Measurements from ENCODE around the gene WDR36. TPM values are rescaled to one million over a fixed set of nuclear protein-coding genes. Genes with fewer than 3 reads are reported as not detected.

The WDR36 gene
- polyA plus RNA-seq, 2 of the 4 experiments (the other 2 are of a cell fraction), result 15.3 to 38.1 TPM

DNA sequence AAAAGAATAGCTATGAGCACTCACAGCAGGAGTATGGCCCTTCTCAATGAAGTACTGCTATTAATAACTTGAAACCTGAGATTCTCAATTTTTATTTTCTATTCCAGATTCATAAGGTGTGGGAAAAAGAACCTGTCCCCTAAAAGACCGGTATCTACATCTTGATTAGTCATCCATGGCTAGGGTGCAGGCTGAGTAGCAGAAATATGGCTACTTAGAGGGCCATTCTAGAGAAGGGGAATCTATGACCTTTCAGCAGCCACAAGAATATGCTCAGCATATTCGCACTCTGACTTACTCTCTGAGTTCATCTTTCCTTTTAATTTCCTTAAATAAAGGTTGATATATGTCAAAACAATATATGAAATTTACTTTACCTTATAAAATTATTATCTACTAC is 27.7 kb downstream of the WDR36 start (continued):
- TF ChIP-seq GATA3 (IDR thresholded peaks at IDR 0.05; ENCODE audit: borderline replicate concordance) (no peak), FOSB (CRISPR knock-in tag; IDR thresholded peaks at IDR 0.05) (no peak), HDAC2 (IDR thresholded peaks at IDR 0.05) (no peak), RAD21 (conservative IDR thresholded peaks at IDR 0.05 in 1 of 2, IDR thresholded peaks at IDR 0.05 in 1 of 2) (no peak)

DNA sequence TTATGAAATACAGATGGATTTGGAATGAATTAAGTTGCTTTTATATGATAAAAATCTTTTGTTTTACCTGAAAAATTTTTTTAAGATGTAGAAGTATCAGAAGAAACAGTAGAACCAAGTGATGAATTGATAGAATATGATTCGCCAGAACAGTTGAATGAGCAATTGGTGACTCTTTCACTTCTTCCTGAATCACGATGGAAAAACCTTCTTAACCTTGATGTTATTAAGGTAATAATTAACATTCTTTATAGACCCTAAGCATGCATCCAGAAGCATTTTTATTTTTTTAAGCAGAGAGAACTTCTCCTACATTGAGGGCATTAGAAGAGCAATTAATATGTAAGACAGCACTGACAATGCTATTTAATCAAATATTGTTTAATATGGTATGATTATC is 28.8 kb downstream of the WDR36 start:
- Histone ChIP-seq H3K27ac (no peak overlapping the region), H3K9me3 (no peaks in the 10 kb centered on the region), H3K4me3 (no peak overlapping the region), H3K4me2 (no peak overlapping the region), H3K4me1 (no peaks in the 10 kb centered on the region)
- WGBS (ENCODE audit: missing lambda C conversion rate), result 51% methylated on average over 2 of the region's 2 CpGs
- FAIRE-seq, result no peak
- no peak for DNase-seq (ENCODE audit: low read depth in 1 of 2, low spot score in 1 of 2)
- TF ChIP-seq, protein P1, sequence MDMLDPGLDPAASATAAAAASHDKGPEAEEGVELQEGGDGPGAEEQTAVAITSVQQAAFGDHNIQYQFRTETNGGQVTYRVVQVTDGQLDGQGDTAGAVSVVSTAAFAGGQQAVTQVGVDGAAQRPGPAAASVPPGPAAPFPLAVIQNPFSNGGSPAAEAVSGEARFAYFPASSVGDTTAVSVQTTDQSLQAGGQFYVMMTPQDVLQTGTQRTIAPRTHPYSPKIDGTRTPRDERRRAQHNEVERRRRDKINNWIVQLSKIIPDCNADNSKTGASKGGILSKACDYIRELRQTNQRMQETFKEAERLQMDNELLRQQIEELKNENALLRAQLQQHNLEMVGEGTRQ (IDR thresholded peaks at IDR 0.05), result no peak
- TF ChIP-seq, protein P2, sequence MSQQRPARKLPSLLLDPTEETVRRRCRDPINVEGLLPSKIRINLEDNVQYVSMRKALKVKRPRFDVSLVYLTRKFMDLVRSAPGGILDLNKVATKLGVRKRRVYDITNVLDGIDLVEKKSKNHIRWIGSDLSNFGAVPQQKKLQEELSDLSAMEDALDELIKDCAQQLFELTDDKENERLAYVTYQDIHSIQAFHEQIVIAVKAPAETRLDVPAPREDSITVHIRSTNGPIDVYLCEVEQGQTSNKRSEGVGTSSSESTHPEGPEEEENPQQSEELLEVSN (IDR thresholded peaks at IDR 0.05; ENCODE audit: borderline replicate concordance, low read depth), result no peak
- TF ChIP-seq RNF2 (IDR thresholded peaks at IDR 0.05; ENCODE audit: borderline replicate concordance, low read depth), result no peak
- TF ChIP-seq, protein P3, sequence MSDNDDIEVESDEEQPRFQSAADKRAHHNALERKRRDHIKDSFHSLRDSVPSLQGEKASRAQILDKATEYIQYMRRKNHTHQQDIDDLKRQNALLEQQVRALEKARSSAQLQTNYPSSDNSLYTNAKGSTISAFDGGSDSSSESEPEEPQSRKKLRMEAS (IDR thresholded peaks at IDR 0.05), result no peak
- no peak for TF ChIP-seq ZSCAN20 (CRISPR knock-in tag; IDR thresholded peaks at IDR 0.05)
- TF ChIP-seq SMC3 (IDR thresholded peaks at IDR 0.05), result no peak
- CTCF ChIA-PET, result interaction anchor here (0.9 kb wide), 1 partner anchor 38 kb away, joined by 4 read pairs; no protein-coding TSS in a partner anchor
- no peak for ATAC-seq
- POLR2A ChIA-PET, result no interaction called here

DNA sequence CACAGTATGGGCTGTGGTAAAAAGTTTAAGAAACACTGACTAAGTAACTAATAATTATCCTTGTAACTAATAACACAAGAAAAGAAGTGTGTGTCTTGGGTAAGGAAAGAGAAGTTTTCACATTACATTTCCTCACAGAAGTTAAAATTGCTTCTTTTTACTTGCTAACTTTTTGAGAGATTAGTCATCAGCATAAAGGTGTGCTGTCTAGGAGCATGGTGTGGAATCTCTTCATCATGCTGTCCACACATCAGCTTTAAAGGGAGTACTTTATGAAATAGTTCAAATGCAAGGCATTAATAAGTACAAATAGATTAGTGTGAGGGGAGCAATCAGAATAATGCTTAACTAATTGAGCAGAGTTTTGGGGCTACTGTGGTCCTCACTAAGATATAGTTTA is 29.8 kb downstream of the WDR36 start:
- ChIA-PET CTCF (no interaction called here), POLR2A (no interaction called here)
- FAIRE-seq, result no peak
- no peaks in the 10 kb centered on the region for H3K4me1 ChIP-seq
- H3K9me3 ChIP-seq, result no peaks in the 10 kb centered on the region
- no peak overlapping the region for H3K4me2 ChIP-seq
- DNase-seq (ENCODE audit: low read depth in 1 of 2, low spot score in 1 of 2), result no peak
- no peak for TF ChIP-seq CBX2 (IDR thresholded peaks at IDR 0.05; ENCODE audit: borderline replicate concordance, low read depth)
- TF ChIP-seq TP53 (CRISPR knock-in tag; IDR thresholded peaks at IDR 0.05), result no peak
- no peak for TF ChIP-seq ZFP36 (IDR thresholded peaks at IDR 0.05; ENCODE audit: borderline replicate concordance, partially characterized antibody)
- no peak for TF ChIP-seq POLR2AphosphoS2 (conservative IDR thresholded peaks at IDR 0.05; ENCODE audit: low read length)
- no peak for TF ChIP-seq HEYL (CRISPR knock-in tag; IDR thresholded peaks at IDR 0.05)
- TF ChIP-seq MAZ (IDR thresholded peaks at IDR 0.05; ENCODE audit: borderline replicate concordance, low read depth, low read length), result no peak
- no peak overlapping the region for H3K4me3 ChIP-seq
- ATAC-seq, result no peak
- H3K27ac ChIP-seq, result no peak overlapping the region

DNA sequence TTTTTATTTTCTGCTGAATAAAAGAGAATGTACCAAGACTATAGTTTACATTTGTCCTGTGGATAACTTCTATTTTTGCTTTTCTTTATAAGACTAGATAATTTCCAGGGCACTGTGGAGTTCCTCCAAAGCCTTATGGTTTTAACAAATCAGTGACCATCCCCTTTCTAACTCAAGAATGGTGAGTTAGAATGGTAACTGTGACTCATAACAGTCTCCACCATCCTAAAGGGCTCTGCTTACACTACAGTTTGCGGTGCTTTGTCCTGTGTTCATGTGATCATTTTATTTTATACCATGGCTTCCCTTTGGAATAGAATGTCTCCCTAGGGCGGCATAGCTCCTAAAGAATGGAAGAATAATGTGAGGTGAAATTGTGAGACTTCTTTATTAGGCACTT is 30.2 kb downstream of the WDR36 start:
- ChIA-PET POLR2A (no interaction called here), CTCF (no interaction called here)
- ATAC-seq (no peak), DNase-seq (ENCODE audit: low read depth in 1 of 2, low spot score in 1 of 2) (no peak), FAIRE-seq (no peak)
- WGBS (ENCODE audit: missing lambda C conversion rate), result 85% methylated on average over 2 of the region's 2 CpGs
- Histone ChIP-seq H3K4me3 (no peak overlapping the region), H3K27ac (no peak overlapping the region), H3K4me1 (no peaks in the 10 kb centered on the region), H3K9me3 (no peaks in the 10 kb centered on the region), H3K4me2 (no peak overlapping the region)
- TF ChIP-seq, protein P4, sequence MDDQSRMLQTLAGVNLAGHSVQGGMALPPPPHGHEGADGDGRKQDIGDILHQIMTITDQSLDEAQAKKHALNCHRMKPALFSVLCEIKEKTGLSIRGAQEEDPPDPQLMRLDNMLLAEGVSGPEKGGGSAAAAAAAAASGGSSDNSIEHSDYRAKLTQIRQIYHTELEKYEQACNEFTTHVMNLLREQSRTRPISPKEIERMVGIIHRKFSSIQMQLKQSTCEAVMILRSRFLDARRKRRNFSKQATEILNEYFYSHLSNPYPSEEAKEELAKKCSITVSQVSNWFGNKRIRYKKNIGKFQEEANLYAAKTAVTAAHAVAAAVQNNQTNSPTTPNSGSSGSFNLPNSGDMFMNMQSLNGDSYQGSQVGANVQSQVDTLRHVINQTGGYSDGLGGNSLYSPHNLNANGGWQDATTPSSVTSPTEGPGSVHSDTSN (IDR thresholded peaks at IDR 0.05), result no peak
- TF ChIP-seq NR3C1 (IDR thresholded peaks at IDR 0.05) (no peak), SREBF2 (IDR thresholded peaks at IDR 0.05) (no peak), EP300 (IDR thresholded peaks at IDR 0.05) (no peak), FOXS1 (CRISPR knock-in tag; IDR thresholded peaks at IDR 0.05) (no peak), MAZ (IDR thresholded peaks at IDR 0.05; ENCODE audit: borderline replicate concordance, low read depth, low read length) (no peak), CHD2 (IDR thresholded peaks at IDR 0.05; ENCODE audit: low read length, partially characterized antibody) (no peak), CEBPB (IDR thresholded peaks at IDR 0.05) (no peak), ESRRA (IDR thresholded peaks at IDR 0.05; ENCODE audit: borderline replicate concordance, low read length) (no peak), MYC (IDR thresholded peaks at IDR 0.05; ENCODE audit: borderline replicate concordance, low read length) (no peak)
- TF ChIP-seq, protein P5, sequence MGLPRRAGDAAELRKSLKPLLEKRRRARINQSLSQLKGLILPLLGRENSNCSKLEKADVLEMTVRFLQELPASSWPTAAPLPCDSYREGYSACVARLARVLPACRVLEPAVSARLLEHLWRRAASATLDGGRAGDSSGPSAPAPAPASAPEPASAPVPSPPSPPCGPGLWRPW (IDR thresholded peaks at IDR 0.05), result no peak
